IMR-90 (cell line): ENCODE results near the gene HCN2. TPM values are rescaled to one million over a fixed set of nuclear protein-coding genes. Genes with fewer than 3 reads are reported as not detected.

Experiments used
- ATAC-seq: fragments of 200-7000 bp; cut with Tn5 transposase; 2 replicates; pipeline ENCODE4 v1.9.1; 2020; ENCODE audit warnings: low read depth, mild to moderate bottlenecking, moderate library complexity
- BruUV-seq: library from RNA; stranded (reverse); fragments of 400-500 nt; replicated peaks from 2 replicates; lab custom pipeline; 2021; lab: Mats Ljungman, UMichigan
- CTCF ChIA-PET: fragments of 300-600 bp; formaldehyde crosslinking; extraction: SDS; loops from one replicate; lab custom pipeline; 2021; ENCODE audit warnings: antibody characterized with exemption; lab: Yijun Ruan, JAX
- POLR2A ChIA-PET: fragments of 300-600 bp; sonication (Branson Sonifier 250); formaldehyde crosslinking; loops from one replicate; lab custom pipeline; 2022; ENCODE audit warnings: antibody characterized with exemption; ENCODE audit not compliant: unreplicated experiment; lab: Charles Lee
- DNase-seq: peaks from one replicate; pipeline ENCODE4 v3.0.0; 2013
- H2AFZ ChIP-seq: replicated peaks from 2 replicates; pipeline ENCODE3; 2013; ENCODE audit warnings: low read length, mild to moderate bottlenecking; ENCODE audit not compliant: poor library complexity
- H2AK5ac ChIP-seq: 2 replicates; pipeline ENCODE4 v1.6.1; 2013; ENCODE audit warnings: low read depth, low read length, inconsistent platforms
- H2AK9ac ChIP-seq: replicated peaks from 2 replicates; pipeline ENCODE3; 2013; ENCODE audit warnings: mild to moderate bottlenecking, low read depth, low read length, moderate library complexity; ENCODE audit not compliant: poor library complexity
- H2BK120ac ChIP-seq: 2 replicates; pipeline ENCODE4 v1.6.1; 2013; ENCODE audit warnings: low read depth, low read length, inconsistent platforms
- H2BK15ac ChIP-seq: 3 replicates; pipeline ENCODE4 v1.6.1; 2013; ENCODE audit warnings: low read depth, low read length, inconsistent platforms
- H2BK20ac ChIP-seq: 2 replicates; pipeline ENCODE4 v1.6.1; 2013; ENCODE audit warnings: low read depth, mild to moderate bottlenecking, inconsistent platforms, low read length, moderate library complexity
- H2BK5ac ChIP-seq: 2 replicates; pipeline ENCODE4 v1.6.1; 2013; ENCODE audit warnings: mild to moderate bottlenecking, low read depth, low read length, inconsistent platforms; ENCODE audit not compliant: poor library complexity, severe bottlenecking
- H3K14ac ChIP-seq: replicated peaks from 2 replicates; pipeline ENCODE4 v1.6.1; 2013; ENCODE audit warnings: low read depth, low read length, inconsistent platforms
- H3K18ac ChIP-seq: 2 replicates; pipeline ENCODE4 v1.6.1; 2013; ENCODE audit warnings: low read depth, low read length, control low read depth
- H3K23ac ChIP-seq: 2 replicates; pipeline ENCODE4 v1.6.1; 2013; ENCODE audit warnings: low read depth, low read length, inconsistent platforms
- H3K27ac ChIP-seq: 2 replicates; pipeline ENCODE4 v1.5.1; 2013; ENCODE audit warnings: mild to moderate bottlenecking, control low read depth, low read length; ENCODE audit not compliant: insufficient read depth
- H3K27me3 ChIP-seq: 2 replicates; pipeline ENCODE4 v1.6.1; 2013; ENCODE audit warnings: low read length; ENCODE audit not compliant: control insufficient read depth, insufficient read depth
- H3K36me3 ChIP-seq: 2 replicates; pipeline ENCODE4 v1.6.1; 2013; ENCODE audit warnings: low read length, mixed read lengths; ENCODE audit not compliant: control insufficient read depth, insufficient read depth
- H3K4ac ChIP-seq: 2 replicates; pipeline ENCODE4 v1.6.1; 2013; ENCODE audit warnings: low read depth, low read length, inconsistent platforms
- H3K4me1 ChIP-seq: 2 replicates; pipeline ENCODE4 v1.6.1; 2013; ENCODE audit warnings: low read length, mixed read lengths; ENCODE audit not compliant: control insufficient read depth, insufficient read depth
- H3K4me2 ChIP-seq: 2 replicates; pipeline ENCODE4 v1.6.1; 2013; ENCODE audit warnings: low read depth, mild to moderate bottlenecking, control low read depth, low read length, moderate library complexity
- H3K4me3 ChIP-seq: 2 replicates; pipeline ENCODE4 v1.5.1; 2013; ENCODE audit warnings: low read depth, mild to moderate bottlenecking, control low read depth, low read length, moderate library complexity; ENCODE audit not compliant: insufficient read depth
- H3K56ac ChIP-seq: 2 replicates; pipeline ENCODE4 v1.6.1; 2013; ENCODE audit warnings: low read length, inconsistent platforms; ENCODE audit not compliant: insufficient read depth; ENCODE audit errors: extremely low read depth
- H3K79me1 ChIP-seq, 2 experiments: 2 replicates each; pipeline ENCODE4 v1.6.1; 2013; ENCODE audit warnings: low read length in 2 of 2, inconsistent platforms in 1 of 2, low read depth in 1 of 2
- H3K9ac ChIP-seq: 2 replicates; pipeline ENCODE4 v1.6.1; 2013; ENCODE audit warnings: low read depth, low read length, control low read depth
- H3K9me1 ChIP-seq: 2 replicates; pipeline ENCODE4 v1.6.1; 2013; ENCODE audit warnings: low read length, inconsistent platforms; ENCODE audit not compliant: insufficient read depth
- H3K9me3 ChIP-seq: 2 replicates; pipeline ENCODE4 v1.6.1; 2013; ENCODE audit warnings: low read length; ENCODE audit not compliant: control insufficient read depth, insufficient read depth
- H4K20me1 ChIP-seq: 2 replicates; pipeline ENCODE4 v1.6.1; 2013; ENCODE audit warnings: low read length, inconsistent platforms; ENCODE audit not compliant: insufficient read depth
- H4K5ac ChIP-seq: 2 replicates; pipeline ENCODE4 v1.6.1; 2013; ENCODE audit warnings: mild to moderate bottlenecking, low read depth, low read length, control low read depth
- H4K8ac ChIP-seq, 2 experiments: 2 replicates each; pipeline ENCODE4 v1.6.1; 2013; ENCODE audit warnings: low read depth in 2 of 2, low read length in 2 of 2, control low read depth in 1 of 2, inconsistent platforms in 1 of 2
- H4K91ac ChIP-seq: 2 replicates; pipeline ENCODE4 v1.6.1; 2013; ENCODE audit warnings: low read depth, low read length, inconsistent platforms; ENCODE audit not compliant: insufficient read depth
- FOS ChIP-seq: fragments of 150-350 bp; IDR thresholded peaks from 2 replicates; pipeline ENCODE4 v1.6.1; 2016; ENCODE audit warnings: low read depth, low read length
- MAFK ChIP-seq: IDR thresholded peaks from 2 replicates; pipeline ENCODE4 v1.6.1; 2012; ENCODE audit warnings: low read depth, low read length, improper control_type of control experiment
- NFE2L2 ChIP-seq: fragments of 150-350 bp; IDR thresholded peaks from 2 replicates; pipeline ENCODE4 v1.6.1; 2016; ENCODE audit warnings: low read depth, mild to moderate bottlenecking, low read length
- RAD21 ChIP-seq: IDR thresholded peaks from 2 replicates; pipeline ENCODE4 v1.6.1; 2012; ENCODE audit warnings: low read length, improper control_type of control experiment
- WGBS, 2 experiments: methylation state at CpG; one replicate each; pipeline versions ENCODE4 v1.1.5 to v1.1.7; 2013; ENCODE audit warnings: missing lambda C conversion rate in 2 of 2; ENCODE audit not compliant: insufficient read length in 1 of 2; ENCODE audit errors: extremely low coverage in 2 of 2; 5-methylcytosine and 5-hydroxymethylcytosine counted together
- dilution Hi-C: fragments of 300-500 bp; cut with HindIII; formaldehyde crosslinking; loops from one replicate; pipeline ENCODE4 v1.14.3; 2018; ENCODE audit warnings: low sequenced_read_pairs; ENCODE audit not compliant: unreplicated experiment
- in situ Hi-C: fragments of 300-500 bp; cut with MboI; formaldehyde crosslinking; loops from 3 replicates; pipeline ENCODE4 v1.14.3; 2019; ENCODE audit warnings: low sequenced_read_pairs, inconsistent platforms, mixed read lengths
- intact Hi-C: fragments of 100-400 bp; cut with micrococcal nuclease; formaldehyde crosslinking; loops from 2 replicates; pipeline ENCODE4 v1.10.0; 2022
- polyA plus RNA-seq, 3 experiments: library from polyadenylated mRNA; depleted of rRNA; stranded (reverse); fragments of >200 nt; gene quantifications; 2 replicates each; pipeline ENCODE4 v1.2.3, GENCODE V29; 2012; ENCODE audit warnings: low replicate concordance in 1 of 3
- total RNA-seq: library from RNA; depleted of rRNA; stranded (reverse); fragments of >200 nt; gene quantifications from 2 replicates; pipeline ENCODE4 v1.2.3, GENCODE V29; 2012

The HCN2 gene
- total and polyA plus RNA-seq, 2 of the 4 experiments (the other 2 are of a cell fraction), result 0.72 to 2.6 TPM

GRCh38 chr19:638906-639252, 49.2 kb downstream of the HCN2 start:
- Histone ChIP-seq H2BK20ac (no peak overlapping the region), H3K4me1 (peaks cover 7% of the 10 kb centered on the region), H3K23ac (no peak overlapping the region), H3K4me2 (peak overlapping the region; percentile 92; the same call in 1 of the 2 replicates), H3K14ac (no peak overlapping the region), H3K79me1 (peaks cover 0 to 7% of the 10 kb centered on the region in 2 experiments; a peak in 3 of 4 replicates), H3K27me3 (no peaks in the 10 kb centered on the region), H3K27ac (no peak overlapping the region), H3K36me3 (peaks cover under 1% of the 10 kb centered on the region; the same call in 1 of the 2 replicates), H4K5ac (no peak overlapping the region), H2BK15ac (no peak overlapping the region), H3K4ac (no peak overlapping the region), H3K9me3 (no peaks in the 10 kb centered on the region), H2BK120ac (no peak overlapping the region), H3K56ac (no peak overlapping the region), H2AK5ac (no peak overlapping the region; the same call in none of the 2 replicates), H2AK9ac (peak overlapping the region; percentile 60), H3K18ac (no peak overlapping the region), H2BK5ac (no peak overlapping the region), H4K20me1 (no peaks in the 10 kb centered on the region), H2AFZ (peak overlapping the region; percentile 80), H3K9ac (no peak overlapping the region), H4K8ac (no peak overlapping the region), H3K9me1 (no peaks in the 10 kb centered on the region), H4K91ac (no peak overlapping the region; the same call in 1 of the 2 replicates), H3K4me3 (0 out of 2 replicates have a peak overlapping the region, but pooled peaks have one; percentile 32)
- dilution Hi-C loops, result no loop called here
- DNase-seq (no peak), ATAC-seq (no peak)
- intact Hi-C loops, result no loop called here
- BruUV-seq, result no TSS peak
- 57% methylated on average over 2 of the region's 17 CpGs; no CpG with 5 or more reads in 1 of the 2 experiments for WGBS, 2 experiments
- in situ Hi-C loops, result no loop called here
- ChIA-PET POLR2A (no interaction called here), CTCF (no interaction called here)
- TF ChIP-seq FOS, result no peak
- TF ChIP-seq RAD21, result no peak
- no peak for TF ChIP-seq MAFK
- no peak for TF ChIP-seq NFE2L2
